Measurements from ENCODE around the gene USE1.

DNA sequence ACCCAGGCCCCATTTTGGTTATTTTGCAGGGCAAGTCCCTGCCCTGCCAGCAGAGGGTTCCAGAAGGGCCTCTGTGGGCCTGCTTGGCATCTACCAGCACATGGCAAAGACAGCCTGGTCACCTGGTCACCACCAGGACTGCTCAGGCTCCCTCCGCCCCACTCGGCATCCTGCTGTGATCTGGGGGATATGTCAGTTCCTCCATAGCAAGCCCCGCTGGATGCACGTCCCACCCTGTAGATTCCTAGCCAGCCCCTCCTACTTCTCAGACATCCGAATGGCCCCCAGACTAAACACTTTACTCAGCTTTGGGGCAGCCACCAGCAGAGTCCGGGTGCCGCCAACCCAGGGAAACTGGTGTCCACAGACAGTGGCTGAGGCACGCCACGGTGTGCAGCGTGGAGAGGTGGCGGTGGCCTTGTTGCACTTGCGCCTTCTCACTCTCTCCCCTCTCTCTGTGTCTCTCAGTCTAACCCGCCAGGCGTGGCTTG is 31.8 kb upstream of the USE1 start:
- TF ChIP-seq POLR2AphosphoS5 (IDR thresholded peaks at IDR 0.05): no peak
- no peak for TF ChIP-seq POLR2A (IDR thresholded peaks at IDR 0.05)
